ENCODE data around the gene SH3PXD2A.

Gene SH3PXD2A

GRCh38 chr10:103834436-103835095 is 20.8 kb downstream of the SH3PXD2A start:
- DNase-seq (ENCODE audit: low read depth in 1 of 2, low spot score in 1 of 2), result no peak

DNA sequence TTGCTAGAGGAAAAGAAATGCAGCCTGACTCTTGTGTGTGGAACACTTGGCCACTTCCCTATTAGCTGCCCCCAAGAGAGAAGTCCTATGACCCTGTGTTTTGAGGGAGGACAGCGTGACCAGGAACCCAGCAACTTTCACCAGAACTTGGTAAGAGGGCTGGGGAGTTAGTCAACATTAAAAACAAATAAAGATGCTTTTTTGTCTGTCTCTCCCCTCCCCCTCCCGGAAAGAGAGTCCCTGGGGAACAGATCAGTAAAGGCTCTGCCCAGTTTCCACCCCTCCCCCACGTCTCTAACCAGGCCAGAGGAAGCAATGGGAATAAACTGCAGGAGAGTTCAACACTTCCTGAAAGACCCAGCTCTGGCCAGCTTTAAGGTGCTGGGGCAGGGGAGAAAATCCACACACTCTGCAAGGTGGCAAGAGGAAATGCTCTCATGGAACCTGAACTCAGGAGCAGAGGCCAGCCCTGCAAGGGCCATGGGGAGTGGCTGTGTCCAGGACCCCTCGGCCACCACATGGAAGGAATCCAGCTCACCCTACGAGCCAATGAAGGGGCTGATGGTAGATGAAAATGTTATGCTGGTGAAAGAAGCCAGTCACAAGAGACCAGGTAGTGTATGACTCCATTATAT is 21.5 kb downstream of the SH3PXD2A start:
- no peak for DNase-seq (ENCODE audit: low read depth in 1 of 2, low spot score in 1 of 2)

DNA sequence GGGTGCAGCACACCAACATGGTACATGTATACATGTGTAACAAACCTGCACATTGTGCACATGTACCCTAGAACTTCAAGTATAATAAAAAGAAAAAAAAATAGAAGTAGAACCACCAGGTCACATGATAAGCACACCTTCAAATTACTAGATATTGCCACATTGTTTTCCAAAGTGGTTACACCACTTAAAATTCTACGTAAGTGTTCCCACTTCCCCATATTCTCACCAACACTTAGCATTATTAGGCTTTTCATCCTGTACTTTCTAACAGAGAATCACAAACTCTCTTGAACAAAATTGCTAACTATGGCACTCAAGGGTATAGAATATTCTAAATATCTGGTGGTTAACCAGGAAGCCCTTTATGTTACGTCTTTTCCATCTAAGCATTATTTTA is 22.6 kb downstream of the SH3PXD2A start:
- DNase-seq (ENCODE audit: low read depth in 1 of 2, low spot score in 1 of 2), result no peak

DNA sequence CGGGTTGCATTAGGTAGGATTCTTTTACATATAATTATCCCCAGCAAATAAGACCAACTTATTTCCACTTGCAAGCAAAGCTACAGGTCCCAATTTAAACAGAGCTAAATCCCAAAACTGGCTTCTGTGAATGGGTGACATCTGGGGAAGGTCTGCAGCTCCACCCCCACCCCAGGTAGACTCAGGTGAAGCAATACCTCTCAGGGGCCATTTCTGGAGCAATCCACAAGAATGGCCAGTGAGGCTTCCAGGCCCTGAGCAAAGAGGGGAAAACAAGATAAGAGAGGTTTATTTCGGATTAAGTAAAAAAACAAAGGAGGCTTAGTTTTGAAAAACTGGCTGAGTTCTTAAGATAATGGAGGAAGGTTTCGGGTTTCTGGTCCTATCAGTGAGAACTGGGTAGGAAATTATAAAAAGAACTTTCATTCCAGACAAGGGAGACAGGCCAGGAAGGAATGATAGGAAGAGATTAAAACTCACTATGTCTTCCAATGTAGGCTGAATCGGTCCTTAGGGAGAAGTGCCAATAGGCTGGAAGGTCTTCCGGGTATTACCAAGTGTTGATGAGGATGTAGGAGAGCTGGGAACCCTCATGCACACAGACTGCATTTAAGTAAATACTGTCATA is 25.4 kb downstream of the SH3PXD2A start:
- no peak for DNase-seq (ENCODE audit: low read depth in 1 of 2, low spot score in 1 of 2)

DNA sequence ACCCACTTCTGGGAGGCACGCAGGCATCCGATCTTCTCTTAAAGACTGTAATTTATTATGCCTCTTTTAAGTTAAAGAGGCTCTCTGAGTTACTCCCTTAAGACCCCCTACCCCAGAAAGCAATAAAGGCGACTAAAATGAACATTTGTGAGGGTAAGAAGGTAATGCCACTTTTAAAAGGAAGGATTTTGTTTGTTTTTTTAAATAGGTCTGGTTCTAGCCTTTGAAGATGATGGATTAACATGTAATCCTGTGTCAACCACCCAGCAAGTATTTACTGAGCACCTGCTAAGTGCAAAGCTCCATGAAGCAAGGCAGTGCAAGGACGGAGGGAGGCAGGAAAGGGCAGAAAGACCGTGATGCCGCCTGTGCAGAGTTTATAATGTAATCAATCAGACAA is 26.1 kb downstream of the SH3PXD2A start:
- DNase-seq (ENCODE audit: low read depth in 1 of 2, low spot score in 1 of 2), result no peak

- no peak for DNase-seq (ENCODE audit: low read depth in 1 of 2, low spot score in 1 of 2)
Observed at GRCh38 chr10:103828587-103829197, 26.7 kb downstream of the SH3PXD2A start.

GRCh38 chr10:103828107-103828506 is 27.3 kb downstream of the SH3PXD2A start:
- DNase-seq (ENCODE audit: low read depth in 1 of 2, low spot score in 1 of 2), result no peak

DNA sequence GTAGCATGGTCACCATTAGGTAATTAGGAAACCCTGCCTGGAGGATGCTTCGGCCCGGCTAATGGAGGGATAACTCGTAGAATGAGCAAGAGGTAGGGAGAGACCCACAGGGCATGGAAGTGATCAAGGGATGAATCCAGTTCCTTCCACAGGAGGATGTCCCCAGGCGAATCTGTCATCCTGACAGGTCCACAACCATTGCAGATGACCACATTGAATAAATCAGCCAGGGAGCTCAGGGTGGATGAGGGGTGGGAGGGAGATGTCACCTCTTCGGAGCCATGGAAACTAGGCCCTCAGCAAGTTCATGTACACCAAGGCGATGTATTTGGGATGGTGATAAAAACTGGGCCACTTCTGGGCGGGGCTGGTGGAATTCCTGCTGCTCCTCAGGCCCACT is 28.5 kb downstream of the SH3PXD2A start:
- no peak for DNase-seq (ENCODE audit: low read depth in 1 of 2, low spot score in 1 of 2)

GRCh38 chr10:103824281-103824680 is 31.1 kb downstream of the SH3PXD2A start:
- no peak for DNase-seq (ENCODE audit: low read depth in 1 of 2, low spot score in 1 of 2)

DNA sequence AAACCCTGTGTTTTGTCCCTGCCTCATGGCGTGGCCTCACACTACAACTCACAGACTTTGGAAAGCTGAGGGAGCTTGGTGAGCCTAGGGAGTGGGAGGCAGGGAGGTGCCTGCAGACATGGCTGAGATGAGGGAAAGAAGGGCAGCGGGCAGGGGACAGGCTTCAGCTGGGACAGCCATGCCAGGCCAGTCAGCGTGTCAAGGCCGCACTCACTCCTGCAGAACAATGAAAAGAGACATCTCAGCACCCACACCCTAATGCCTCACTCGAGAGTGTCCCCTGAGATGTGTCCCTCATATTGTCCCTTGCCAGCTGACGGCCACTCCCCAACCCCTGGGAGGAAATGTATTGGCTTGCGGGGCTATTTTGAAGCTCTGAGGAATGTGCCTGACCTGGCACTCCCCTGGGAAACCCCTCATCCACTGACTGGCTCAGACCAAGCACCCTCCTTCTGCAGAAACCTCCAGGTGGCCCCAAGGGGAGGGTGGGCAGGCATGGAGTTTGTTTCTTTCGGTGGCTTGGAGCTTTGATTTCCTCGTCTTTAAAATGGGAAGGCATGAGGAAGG is 31.6 kb downstream of the SH3PXD2A start:
- no peak for DNase-seq (ENCODE audit: low read depth in 1 of 2, low spot score in 1 of 2)

DNA sequence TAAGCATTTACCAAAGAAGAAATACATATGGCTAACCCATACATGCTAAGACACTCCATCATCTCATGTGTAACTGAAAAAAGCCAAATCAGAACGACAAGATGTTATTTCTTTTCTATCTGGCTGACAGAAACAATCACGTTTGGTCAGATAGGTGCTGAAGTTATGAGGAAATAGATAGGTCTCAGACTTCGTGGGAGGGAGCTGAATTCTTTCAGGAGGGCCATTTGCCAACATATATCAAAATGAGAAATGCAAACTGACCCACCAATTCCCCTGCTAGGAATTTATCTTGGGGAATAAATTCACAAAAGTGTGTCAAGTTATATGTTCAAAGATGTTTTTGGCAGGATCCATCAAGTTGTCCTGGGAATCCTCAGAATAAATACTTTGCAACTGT is 32.6 kb downstream of the SH3PXD2A start:
- DNase-seq (ENCODE audit: low read depth in 1 of 2, low spot score in 1 of 2), result no peak

DNA sequence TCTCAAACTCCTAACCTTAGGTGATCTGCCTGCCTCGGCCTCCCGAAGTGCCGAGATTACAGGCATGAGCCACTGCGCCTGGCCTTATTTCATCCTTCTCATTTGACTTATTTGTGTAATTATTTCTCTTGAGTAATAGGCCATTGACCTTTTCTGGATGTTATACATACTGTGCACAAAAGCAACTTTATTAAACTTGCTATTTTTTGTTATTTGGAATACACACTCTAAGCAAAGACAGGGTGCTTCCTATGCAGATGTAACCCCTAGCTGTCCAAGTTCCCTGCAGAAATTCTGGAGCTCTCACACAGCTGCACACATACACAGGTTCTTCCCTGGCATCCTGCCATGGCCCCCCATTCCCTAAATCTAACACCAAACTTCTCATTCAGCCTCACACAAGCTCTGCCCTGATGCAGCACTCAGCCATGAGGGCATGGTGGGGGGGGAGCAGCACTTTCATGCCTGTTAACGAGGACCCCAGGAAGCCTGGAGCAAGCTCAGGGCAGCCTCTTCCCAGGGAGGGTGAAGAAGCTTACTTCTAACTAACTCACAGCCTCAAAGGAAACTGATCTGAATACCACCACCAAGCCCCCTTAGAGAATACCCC is 33.2 kb downstream of the SH3PXD2A start:
- no peak for DNase-seq (ENCODE audit: low read depth in 1 of 2, low spot score in 1 of 2)

DNA sequence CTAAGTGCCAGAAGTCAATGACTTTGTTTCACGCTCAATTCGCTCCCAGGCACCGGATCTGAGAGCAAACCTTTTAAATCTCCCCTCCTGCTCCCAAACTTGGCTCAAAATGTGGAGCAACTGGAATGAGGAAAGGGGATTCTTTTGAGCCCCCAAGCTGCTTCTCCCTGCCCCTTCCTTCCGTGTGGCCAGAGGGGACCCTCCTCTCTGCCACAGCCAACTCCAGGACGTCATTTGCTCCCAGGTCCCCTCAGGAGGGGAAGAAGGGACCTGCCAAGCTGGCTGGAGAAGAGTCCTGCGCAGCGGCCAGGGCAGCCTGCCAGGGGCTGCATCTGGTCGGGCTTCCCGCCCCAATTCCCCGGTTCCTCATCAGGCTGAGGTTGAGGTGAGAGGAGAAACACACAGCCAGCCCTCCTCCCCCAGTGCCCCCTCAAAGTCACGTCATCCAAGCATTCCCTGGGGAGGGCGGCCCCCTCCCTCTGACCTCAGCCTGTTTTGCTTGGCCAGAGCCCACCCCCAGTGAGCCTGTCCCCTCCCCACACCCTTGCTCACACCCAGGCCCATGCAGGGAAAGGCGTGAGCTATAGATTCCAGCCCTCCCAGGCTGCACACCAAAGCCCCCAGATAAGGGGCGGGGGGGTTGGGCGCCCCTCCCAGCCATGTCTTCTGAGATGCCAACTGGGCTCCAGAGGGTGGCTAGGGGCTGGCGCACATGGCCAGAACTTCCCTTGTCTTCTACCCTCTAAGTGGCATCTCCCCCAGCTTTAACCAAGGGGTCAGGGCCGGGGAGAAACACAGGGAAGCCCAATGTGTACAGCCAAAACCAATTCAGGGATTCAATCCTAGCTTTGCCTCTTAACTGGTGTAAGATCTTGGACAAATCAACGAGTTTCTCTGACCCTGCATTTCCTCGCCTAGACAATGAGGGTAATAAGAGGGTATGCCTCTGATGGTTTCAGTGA is 35.0 kb downstream of the SH3PXD2A start:
- no peak for DNase-seq (ENCODE audit: low read depth in 1 of 2, low spot score in 1 of 2)

- DNase-seq (ENCODE audit: low read depth in 1 of 2, low spot score in 1 of 2), result no peak
Observed at GRCh38 chr10:103819493-103819892, 35.9 kb downstream of the SH3PXD2A start.

DNA sequence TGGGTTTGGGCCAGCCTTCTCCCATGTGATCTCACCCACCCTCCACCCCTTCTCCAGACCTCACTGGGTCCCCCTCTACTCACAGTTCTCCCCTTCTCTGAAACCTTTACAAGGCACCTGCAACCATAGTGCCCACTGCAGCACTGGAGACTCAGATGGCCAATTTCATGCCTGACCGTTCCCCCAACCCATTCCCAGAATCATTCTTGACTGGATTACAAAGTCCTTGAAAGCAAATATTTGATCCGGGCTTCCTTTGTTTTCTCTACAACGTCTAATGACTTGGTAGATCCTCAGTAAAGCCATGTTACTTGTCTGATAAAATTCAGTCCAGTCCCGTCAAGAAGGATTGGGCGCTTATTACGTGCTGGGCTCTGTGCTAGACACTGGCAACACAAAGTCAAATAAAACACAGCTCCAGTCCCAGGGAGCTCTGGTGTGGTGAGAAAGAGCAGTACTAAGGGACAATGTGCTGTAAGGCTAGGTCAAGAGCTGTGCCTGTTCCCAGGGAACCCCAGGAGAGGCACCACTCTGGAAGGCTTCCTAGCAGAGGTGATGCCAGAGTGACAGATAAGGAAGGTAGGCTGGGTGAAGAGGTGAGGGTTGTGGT is 36.5 kb downstream of the SH3PXD2A start:
- DNase-seq (ENCODE audit: low read depth in 1 of 2, low spot score in 1 of 2), result no peak

DNA sequence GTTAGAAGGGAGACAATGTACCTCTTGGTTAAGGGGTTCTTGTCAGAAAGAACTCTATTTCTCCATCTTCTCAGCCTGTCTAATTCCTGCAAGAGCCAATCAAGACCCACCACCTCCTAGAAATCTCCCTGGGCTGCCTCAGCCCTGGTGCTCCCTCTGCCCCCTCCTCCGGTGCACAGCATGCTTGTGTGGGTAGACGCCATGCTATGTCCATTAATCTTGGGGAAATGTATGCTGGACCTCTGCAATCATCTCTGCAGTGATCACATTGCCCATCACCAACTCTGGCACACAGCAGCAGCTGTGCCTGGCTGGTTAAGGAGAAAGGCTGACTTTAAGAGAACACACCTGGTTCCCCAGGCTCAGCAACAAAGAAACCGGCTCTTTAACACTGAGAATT is 37.3 kb downstream of the SH3PXD2A start:
- no peak for DNase-seq (ENCODE audit: low read depth in 1 of 2, low spot score in 1 of 2)

- DNase-seq (ENCODE audit: low read depth in 1 of 2, low spot score in 1 of 2), result no peak
Observed at GRCh38 chr10:103816431-103816830, 38.9 kb downstream of the SH3PXD2A start.

DNA sequence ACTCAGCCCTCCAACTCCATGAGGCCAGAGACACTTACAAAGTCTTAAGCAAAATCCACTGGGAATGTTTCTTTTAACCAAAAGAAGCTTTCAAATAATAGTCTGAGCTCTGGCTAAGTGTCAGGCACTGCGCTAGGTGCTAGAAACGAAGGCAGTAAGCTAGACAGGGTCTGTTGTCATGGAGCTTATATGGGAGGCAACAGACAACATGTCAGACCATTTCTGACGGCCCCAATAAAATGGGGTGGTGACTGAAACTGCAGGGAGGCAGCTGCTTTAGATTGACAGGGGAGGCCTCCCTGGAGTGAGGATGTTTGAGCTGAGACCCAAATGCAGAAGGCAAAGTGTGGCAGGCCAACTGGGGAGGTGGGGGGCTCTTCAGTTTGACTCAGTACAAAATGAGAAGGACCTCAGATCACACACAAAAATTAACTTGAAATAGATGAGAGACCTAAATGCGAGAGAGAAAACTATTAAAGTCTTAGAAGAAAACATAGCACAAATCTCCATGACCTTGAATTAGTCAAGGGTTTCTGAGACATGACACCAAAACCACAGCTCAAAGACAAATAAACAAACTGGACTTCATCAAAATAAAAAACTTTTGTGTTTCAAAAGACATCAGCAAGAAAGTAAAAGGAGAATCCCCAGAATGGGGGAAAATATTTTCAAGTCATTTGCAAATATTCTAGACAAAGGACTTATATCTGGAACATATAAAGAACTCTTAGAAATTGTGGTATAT is 40.6 kb downstream of the SH3PXD2A start:
- no peak for DNase-seq (ENCODE audit: low read depth in 1 of 2, low spot score in 1 of 2)

DNA sequence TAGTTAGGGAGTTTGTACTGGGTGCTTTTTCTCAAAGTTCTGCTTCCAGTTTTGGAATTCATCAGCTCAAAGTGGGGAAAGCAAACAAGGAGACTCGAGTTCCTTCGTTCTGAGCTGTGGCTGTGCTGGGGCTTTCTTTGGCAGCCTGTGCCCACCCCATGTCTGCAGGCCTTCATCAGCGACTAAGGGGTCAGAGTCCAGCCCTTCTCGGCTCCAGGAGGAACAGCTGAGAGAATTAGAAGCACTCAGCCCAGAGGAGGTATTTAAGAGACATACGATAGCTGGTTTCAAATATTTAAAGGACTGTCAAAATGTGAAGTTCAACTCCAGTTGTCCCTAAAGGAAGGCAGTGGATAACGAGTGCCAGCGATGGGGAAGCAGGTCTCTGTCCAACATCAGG is 41.3 kb downstream of the SH3PXD2A start:
- DNase-seq (ENCODE audit: low read depth in 1 of 2, low spot score in 1 of 2), result no peak
